NCI-H524 treated with DMSO at 0.1 percent for 48 hours (cell line): ENCODE measurements around the gene DAD1.
"Not testable (repeated sequence)": the region's sequence is repeated elsewhere in the genome, so short reads cannot be mapped to it uniquely, and the experiment has no call there.

Experiments used
- DNase-seq: peaks from one replicate; lab custom pipeline; 2025; lab: John Stamatoyannopoulos, UW

Gene DAD1

DNA sequence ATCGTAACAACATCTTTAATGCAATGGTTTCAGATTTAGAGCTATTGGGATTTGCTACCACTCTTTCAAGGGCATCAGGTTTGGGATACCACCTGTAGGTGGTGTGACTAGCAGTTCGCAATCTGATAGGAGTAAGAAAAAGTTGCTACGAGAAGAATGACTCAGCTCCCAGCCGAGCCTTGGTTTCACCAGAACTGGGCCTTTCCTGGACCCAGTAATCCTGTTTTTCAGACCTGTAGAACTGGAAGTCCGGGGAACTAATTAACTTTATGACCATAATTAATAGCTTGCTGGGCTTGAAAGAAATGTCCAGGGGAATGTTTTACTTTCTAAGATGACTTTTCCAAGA is 9.8 kb upstream of the DAD1 start:
- no peak for DNase-seq

DNA sequence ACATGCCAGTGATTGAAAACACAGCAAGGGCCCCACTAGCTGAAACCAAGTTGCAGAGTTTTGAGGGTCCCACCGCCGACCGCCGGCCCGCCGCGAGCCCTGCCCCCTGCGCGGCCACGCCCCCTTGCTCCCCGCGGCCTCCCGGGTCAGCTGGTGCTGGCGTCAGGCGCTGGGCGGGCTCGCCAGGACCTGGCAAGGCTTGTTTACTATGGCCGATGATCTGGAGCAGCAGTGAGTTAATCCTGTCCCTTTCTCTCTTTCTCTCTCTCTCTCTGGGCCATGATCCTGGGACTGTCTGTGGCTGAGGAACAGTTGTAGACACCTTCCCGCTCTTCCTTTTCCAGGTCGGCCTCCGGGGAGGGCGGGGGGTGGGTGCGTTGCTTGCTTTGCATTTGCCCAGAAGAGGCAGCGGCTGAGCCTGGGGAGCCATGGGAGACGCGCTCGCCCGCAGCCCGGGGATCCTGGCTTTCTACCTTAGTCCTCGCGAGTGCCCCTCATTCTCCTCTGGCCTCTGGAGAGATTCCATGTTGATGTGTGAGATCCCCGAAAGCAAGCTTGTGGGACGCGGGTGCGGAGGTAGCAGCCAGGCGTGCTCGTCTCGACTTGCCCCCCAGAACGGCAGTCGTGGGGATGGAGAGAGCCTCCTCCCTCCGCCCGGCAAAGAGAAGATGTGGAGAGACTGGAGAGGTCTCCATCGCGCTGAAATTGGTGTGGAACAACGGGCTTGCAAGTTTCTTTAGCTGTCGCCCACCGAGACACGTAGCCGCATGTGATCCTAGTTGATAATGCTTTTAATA is 9.3 kb upstream of the DAD1 start, which contains the start of gene ABHD4:
Gene ABHD4, plus strand, starts transcription at position 202 of the 797 bp plus-strand sequence. Its CDS starts 7 bp downstream, at position 209.
- no peak for DNase-seq

- no peak for DNase-seq
Observed at GRCh38 chr14:22597771-22598098, 8.7 kb upstream of the DAD1 start.

GRCh38 chr14:22597265-22597664 is 8.2 kb upstream of the DAD1 start:
- DNase-seq, result no peak

DNA sequence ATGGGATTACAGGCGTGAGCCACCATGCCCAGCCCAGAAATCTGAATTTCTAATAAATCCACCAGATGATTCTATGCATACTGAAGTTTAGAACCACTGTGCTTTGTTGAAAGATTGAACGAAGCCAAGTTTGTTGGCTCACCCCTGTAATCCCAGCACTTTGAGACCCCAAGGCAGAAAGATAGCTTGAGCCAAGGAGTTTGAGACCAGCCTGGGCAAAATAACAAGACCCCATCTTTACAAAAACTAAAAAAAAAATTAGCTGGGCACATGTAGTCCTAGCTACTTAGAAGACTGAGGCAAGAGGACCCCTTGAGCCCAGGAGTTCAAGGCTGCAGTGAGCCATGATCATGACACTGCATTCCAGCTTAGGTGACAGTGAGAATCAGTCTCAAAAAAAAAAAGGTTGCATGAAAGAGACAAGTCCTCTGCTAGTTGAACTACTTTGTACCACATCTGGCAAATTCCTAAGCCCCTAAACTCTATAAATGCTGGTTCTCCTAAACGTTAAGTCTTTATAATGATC is 7.4 kb upstream of the DAD1 start:
- no peak for DNase-seq

DNA sequence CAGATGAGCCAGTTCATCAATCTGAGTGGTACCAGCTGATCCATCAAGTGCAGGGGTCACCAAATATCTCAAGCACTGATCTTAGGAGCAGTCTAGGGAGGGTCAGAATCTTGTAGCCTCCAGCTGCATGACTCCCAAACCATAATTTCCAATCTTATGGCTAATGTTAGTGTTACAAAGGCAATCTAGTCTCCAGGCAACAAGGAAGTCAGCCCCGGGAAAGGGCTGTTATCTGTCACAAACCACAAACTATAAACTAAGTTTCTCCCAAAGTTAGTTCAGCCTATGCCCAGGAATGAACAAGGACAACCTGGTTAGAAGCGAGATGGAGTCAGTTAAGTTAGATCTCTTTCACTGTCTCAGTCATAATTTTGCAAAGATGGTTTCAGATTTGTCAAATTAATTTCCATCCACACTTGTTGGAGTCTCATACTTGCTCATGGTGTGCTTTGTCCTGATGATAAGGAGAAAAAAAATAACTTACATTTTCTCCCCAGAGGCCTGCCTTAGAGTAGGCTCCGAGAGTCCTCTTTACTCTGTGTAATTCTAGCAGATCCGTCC is 5.2 kb upstream of the DAD1 start:
- DNase-seq, result no peak

- no peak for DNase-seq
Observed at GRCh38 chr14:22593601-22594000, 4.6 kb upstream of the DAD1 start.

DNA sequence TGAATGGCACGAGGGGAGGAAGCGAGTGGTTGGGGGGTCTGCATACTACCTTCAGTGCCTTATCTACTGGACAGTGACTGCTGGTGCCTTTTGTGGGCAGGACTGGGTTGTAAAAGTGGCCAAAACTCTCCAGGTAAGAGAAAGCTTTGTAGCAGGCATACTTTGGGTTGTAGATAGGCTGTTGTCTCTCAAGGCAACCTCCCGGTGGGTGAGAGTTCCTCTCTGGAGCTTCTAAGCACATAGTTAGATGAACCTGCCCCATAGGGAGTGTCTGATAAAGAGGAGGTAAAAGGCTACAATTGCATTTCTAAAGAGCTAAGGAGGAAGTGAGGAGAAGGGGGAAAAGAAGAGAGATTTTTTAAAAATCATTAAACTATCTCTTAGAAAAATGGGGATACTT is 4.2 kb upstream of the DAD1 start:
- DNase-seq, result no peak

DNA sequence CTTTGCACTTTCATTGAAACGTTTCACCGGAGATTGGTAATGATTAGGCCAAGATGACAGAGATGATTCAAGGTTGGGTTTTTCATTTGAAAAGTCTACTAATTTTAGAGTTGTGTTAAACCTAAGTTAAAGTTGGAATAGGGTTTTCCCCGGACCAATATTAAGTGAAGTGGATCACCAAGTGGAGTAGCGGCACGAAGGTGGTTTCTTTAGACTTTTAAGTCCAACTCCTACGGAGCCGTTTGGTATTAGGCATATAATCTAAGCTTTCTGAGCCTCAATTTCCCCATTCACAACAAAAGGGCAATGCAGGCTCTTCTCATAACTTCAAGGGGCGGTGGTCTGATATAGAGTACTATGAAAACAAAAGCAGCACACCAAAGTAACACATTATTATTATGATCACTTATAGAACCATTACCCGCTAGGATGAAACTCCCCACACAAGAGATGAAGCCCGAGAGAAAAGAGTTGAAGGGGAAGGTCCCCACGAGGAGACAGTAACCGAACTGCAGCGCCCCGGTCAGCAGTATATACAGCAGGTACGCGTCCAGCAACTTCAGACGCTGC is 413 bp downstream of the DAD1 start:
- no peak for DNase-seq

DNA sequence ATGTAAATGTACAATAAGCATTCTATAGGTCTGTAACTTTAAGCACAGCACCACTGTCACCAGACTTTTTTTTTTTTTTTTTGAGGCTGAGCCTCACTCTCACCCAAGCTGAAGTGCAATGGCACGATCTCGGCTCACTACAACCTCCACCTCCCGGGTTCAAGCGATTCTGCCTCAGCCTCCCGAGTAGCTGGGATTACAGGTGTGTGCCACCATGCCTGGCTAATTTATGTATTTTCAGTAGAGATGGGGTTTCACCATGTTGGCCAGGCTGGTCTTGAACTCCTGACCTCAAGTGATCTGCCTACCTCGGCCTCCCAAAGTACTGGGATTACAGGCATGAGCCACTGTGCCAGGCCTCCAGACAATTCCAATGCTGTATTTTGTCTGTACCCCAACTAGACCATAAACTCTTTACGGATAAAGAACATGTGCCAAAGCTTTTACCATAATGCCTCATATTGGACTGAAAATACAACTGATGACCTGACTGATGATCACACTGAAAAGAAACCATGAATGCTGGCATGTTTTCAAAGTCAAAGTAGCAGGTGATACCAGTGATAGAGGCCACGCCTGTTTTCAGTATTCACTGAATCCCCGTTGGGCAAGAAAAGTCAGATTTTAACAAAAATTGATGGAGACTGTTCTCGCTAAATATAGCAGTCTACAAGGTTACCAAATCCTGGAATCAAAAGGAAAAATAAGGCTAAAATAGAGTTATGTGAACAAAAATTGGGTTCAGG is 1.2 kb downstream of the DAD1 start:
- DNase-seq, result not testable (repeated sequence)

DNA sequence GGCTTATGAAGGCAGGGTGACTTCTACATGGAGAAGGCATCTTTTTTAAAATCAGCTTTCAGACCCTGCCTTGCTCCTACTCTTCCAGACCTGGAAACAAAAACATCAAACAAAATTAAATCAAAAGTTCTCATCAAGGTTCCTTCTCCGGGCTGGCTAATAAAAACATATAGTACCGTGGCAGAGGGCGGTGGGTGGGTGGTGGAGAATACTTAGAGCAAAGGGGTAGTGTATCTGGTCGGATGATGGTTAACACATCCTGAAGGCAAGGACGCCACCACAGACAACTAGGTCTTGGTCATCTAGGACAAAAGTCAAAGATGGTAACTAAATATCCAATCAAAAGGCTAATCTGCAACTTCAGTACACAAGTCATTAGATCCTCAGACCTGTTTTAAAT is 1.8 kb downstream of the DAD1 start:
- no peak for DNase-seq

DNA sequence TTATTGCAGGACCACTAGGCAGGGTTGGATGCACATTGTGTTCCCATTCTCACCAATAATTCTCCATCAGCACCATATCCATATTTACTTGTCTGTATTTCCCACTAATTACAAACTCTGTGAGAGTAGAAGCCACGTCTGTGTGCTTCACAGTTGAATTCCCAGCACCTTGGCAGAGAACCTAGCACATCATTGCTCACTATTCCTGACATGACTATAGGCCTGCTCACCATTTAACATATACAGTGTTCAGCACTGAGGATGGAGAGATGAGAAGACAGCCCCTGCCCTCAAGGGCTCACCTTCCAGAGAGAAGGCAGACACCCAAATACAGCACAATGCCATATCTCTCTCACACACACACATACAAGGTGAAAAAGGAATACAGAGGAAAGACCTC is 5.0 kb downstream of the DAD1 start:
- DNase-seq, result no peak

DNA sequence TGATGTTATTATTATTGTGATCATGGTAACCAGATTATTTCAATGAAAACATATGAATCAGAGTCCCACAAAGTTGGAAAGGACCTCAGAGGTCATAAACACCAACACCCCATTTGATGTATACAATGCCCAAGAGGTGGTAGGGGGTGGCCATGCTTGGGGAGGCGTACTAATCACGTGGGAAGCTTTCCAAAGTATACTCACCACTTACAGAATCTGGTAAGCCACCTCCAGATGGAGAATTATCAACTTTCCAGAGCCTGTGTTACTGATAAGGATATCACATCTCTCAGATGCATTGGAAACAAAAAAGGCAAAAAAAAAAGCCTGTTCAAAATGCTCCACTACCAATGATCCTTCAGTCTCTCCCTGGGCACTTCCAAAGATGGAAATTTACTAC is 8.4 kb downstream of the DAD1 start:
- no peak for DNase-seq

DNA sequence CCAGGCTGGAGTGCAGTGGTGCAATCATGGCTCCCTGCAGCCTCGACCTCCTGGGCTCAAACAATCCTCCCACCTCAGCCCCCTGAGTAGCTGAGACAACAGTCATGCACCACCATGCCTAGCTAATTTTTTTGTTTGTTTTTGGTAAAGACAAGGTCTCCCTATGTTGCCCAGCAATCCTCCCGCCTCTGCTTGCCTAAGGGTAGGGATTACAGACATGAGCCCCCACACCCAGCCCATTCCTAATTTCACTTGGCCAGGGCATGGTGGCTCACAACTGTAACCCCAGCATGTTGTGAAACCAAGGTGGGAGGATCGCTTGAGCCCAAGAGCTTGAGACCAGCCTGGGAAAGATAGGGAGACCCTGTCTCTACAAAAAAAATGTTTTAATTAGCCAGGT is 9.1 kb downstream of the DAD1 start:
- no peak for DNase-seq

GRCh38 chr14:22579236-22579635 is 9.8 kb downstream of the DAD1 start:
- DNase-seq, result no peak

DNA sequence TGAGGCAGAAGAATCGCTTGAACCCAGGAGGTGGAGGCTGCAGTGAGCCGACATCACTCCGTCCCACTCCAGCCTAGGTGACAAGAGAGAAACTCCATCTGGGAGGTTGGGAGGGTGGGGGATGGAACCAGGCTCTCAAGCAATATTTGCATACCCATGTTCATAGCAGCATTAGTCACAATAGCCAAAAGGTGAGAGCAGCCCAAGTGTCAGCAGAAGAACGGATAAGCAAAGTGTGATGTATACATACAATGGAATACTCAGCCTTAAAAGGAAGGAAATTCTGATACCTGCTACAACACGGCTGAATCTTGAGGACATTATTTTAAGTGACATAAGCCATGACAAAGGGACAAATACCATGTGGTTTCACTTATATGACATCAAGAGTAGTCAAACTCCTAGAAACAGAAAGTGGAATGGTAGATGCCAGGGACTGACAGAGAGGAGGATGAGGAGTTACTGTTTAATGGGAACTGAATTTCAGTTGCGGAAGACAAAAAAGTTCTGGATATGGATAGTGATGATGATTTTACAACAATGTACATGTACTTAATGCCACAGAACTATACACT is 11.6 kb downstream of the DAD1 start:
- DNase-seq, result no peak

DNA sequence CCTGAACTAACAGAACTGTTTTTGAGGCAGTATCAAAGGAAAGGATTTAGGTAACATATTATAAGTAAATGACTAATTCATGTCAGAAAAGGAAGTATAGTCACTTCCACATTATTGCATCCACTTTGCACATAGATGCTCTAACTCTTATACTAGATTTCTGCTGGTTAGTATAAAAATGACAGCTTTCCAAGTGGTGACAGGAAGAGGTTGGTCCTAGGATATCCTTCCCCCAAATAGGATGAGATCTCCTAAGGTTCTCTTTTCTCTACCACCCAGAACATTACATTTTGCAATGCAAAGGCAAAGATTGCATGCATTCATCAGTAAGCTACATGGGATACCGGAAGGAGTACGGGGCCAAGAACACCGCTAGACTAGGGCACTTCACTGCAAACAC is 15.2 kb downstream of the DAD1 start:
- no peak for DNase-seq

GRCh38 chr14:22572562-22573058 is 16.4 kb downstream of the DAD1 start:
- no peak for DNase-seq

DNA sequence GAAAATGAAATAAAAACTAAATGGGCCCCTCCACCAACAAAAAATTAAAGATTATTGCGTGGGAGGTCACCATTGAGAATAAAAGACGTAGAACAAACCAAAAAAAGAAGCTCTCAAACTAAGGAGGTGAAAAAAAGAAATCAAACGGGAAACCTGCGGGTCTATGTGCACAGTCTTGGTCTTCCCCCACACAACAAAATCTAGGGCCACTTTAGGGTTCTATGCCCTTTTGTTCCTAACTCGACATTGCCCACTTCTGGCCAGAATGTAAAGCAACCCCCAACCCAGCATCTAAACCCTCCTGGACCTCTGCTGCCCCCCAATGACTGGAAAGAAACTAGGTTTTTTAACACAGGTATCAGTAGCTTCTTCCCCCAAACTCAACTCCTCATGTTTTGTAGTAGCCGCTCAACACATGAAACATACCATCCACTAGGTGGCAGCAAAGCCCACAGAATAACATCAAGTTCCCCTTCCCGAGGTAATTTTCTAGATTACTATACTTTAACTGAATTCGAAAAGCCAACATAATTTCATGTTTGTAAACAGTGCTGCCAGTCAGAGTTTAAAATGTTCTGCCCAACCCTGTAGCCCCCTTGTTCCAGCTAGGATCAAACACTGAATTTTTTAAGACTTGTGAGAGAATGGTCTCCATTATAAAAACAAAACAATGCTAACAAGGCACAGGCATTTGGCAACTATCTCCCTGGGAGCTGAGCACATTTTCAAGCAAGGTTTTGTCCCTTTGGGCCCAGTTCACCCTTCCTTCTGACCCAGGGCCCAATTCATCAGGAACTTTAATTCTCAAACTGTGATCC is 18.7 kb downstream of the DAD1 start:
- peak; percentile 90 for DNase-seq

DNA sequence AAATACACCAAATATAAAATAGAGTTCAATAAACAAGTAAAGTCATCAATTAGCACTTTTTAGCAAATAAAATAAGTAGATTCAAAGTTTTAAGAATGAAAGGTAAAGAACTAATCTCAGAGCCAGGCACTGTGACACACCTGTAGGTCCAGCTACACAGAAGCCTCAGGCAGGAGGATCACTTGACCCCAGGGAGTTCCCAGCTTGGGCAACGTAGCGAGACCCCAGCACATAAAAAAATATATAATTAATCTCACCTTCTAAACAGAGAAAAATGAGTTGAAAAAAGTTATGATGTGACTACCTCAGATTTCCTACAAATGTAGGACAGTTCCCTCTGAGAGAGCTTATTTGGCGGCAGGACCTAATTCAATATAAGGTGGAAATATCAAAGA is 19.3 kb downstream of the DAD1 start:
- no peak for DNase-seq

GRCh38 chr14:22569106-22569736 is 19.8 kb downstream of the DAD1 start:
- no peak for DNase-seq
